Transverse colon (tissue), 4 donors: ENCODE results near the gene SCRT2.

Experiments
- CTCF ChIP-seq, 5 experiments: fragments of 200-600 bp in 3 of 5; fragments of 450-650 bp in 2 of 5; sonication (generic) in 3 of 5; IDR thresholded peaks; 1 replicate in 2 of 5; 2 replicates in 3 of 5; pipeline ENCODE4 v1.5.1; 2016 to 2017; ENCODE audit warnings: antibody characterized with exemption in 5 of 5, inconsistent platforms in 3 of 5, mild to moderate bottlenecking in 2 of 5, moderate library complexity in 1 of 5
- EP300 ChIP-seq: sonication (generic); formaldehyde crosslinking; IDR thresholded peaks from one replicate; pipeline ENCODE4 v1.6.1; 2017; ENCODE audit warnings: antibody characterized with exemption, low read depth
- POLR2A ChIP-seq: fragments of 450-650 bp; IDR thresholded peaks from one replicate; pipeline ENCODE4 v1.6.1; 2016; ENCODE audit warnings: antibody characterized with exemption, mild to moderate bottlenecking, moderate library complexity
- POLR2AphosphoS5 ChIP-seq, 3 donors: sonication (generic); formaldehyde crosslinking; IDR thresholded peaks; one replicate each; pipeline ENCODE4 v1.6.1; 2016; ENCODE audit warnings: antibody characterized with exemption in 3 of 3

GRCh38 chr20:701401-702129 lies 26.0 kb upstream of the SCRT2 start:
- TF ChIP-seq EP300 (no peak), CTCF (IDR thresholded peaks at IDR 0.05) (no peak), POLR2A (no peak), POLR2AphosphoS5 (IDR thresholded peaks at IDR 0.05) (no peak)
